ENCODE data around the gene HHIPL1.
A peak's percentile ranks its signal among the peaks of the same experiment; 100 is the strongest.

HHIPL1 gene

DNA sequence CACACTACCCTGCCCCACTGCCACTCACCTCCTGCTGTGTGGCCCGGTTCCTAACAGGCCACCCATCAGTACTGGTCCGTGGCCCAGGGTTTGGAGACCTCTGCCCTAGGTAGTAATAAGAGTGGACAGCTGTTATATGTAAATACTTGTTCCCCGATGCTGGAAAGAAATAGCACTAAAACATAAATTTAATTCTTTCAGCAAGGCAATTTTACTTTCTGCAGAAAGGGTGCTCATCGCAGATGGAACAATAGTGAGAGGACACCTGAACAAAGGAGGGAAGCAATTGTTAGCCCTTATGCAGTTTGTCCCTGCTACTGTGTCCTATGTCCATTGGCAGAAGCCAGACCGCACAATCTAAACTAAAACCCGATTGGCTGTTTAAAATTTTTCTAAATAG, 33.3 kb downstream of the HHIPL1 start:
- no peak for DNase-seq (ENCODE audit: insufficient read length, low spot score)
- FAIRE-seq, result no peak
- TF ChIP-seq POLR2A (IDR thresholded peaks at IDR 0.05; ENCODE audit: low read depth, low read length) (no peak), POU2F2 (IDR thresholded peaks at IDR 0.05; ENCODE audit: low read depth, low read length) (no peak), SPI1 (IDR thresholded peaks at IDR 0.05; ENCODE audit: low read depth, low read length) (no peak), POLR2AphosphoS5 (IDR thresholded peaks at IDR 0.05; ENCODE audit: low read depth, low read length) (no peak), TAF1 (IDR thresholded peaks at IDR 0.05; ENCODE audit: low read depth, low read length) (no peak), PAX5 (IDR thresholded peaks at IDR 0.05; ENCODE audit: insufficient read depth, low read length, severe bottlenecking) (no peak)

DNA sequence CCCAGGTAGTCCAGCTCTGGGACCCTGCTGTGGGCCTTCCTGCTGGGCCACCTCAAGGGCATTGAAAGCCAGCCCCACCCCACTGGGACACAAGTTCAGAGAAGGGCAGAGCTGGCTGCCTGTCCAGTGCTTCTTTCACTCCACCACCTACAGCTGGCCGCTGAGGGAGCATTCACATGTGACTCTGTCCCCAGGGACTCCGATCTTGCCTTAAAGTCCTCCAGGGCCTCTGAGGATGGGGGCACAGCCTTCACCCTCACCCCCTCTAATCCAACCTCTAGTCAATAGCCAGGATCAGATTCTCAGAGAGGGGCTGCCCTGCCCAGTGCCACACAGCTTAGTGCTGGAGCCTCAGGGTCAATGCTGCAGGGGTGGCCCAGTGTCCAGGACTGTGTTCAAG, 34.2 kb downstream of the HHIPL1 start:
- no peak for TF ChIP-seq POLR2A (IDR thresholded peaks at IDR 0.05; ENCODE audit: low read depth, low read length)
- FAIRE-seq, result no peak
- no peak for DNase-seq (ENCODE audit: insufficient read length, low spot score)

DNA sequence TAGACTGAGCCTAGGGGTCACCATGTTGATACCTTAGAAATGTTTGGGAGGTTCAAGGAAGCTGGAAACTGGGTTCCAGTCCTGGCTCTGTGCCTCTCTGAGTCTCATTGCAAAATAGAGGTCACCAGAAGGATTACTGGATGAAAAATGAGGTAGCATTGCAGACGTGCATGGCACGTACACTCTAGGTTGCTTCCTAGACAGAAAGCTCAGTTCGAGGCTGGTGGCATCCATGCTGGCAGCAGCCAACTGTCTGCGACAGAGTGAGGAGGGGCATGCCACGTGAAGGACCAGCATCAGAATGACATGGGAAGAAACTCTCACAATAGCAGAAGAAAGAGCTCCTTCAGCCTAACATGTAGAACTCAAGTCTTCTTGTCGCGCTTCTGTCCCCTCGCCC, 34.6 kb downstream of the HHIPL1 start:
- DNase-seq (ENCODE audit: insufficient read length, low spot score) (no peak), FAIRE-seq (no peak)
- no peak for TF ChIP-seq POLR2AphosphoS5 (IDR thresholded peaks at IDR 0.05; ENCODE audit: low read depth, low read length)
- no peak for TF ChIP-seq POLR2A (IDR thresholded peaks at IDR 0.05; ENCODE audit: low read depth, low read length)
- TF ChIP-seq POU2F2 (IDR thresholded peaks at IDR 0.05; ENCODE audit: low read depth, low read length), result no peak
- no peak for TF ChIP-seq TAF1 (IDR thresholded peaks at IDR 0.05; ENCODE audit: low read depth, low read length)
- TF ChIP-seq SPI1 (IDR thresholded peaks at IDR 0.05; ENCODE audit: low read depth, low read length), result no peak
- no peak for TF ChIP-seq PAX5 (IDR thresholded peaks at IDR 0.05; ENCODE audit: insufficient read depth, low read length, severe bottlenecking)

DNA sequence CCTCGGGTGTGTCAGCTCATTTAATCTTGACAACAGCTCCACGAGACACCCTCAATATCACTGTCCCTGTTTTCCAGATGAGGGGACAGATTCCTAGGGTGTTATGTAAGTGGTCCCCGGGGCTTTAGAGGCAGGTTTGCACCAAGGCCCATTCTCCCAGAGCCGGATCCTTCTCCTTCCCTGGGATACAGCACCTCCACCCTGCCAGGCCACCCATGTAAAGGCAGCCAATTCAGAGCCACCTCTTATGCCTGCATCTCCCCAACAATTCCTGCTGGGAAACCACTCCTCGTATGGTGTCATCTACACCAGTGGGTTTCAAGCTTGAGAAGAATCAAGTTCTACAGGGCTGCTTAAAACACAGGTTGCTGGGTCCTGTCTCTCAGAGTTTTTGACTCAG, 35.1 kb downstream of the HHIPL1 start:
- TF ChIP-seq PAX5 (IDR thresholded peaks at IDR 0.05; ENCODE audit: insufficient read depth, low read length, severe bottlenecking) (no peak), SPI1 (IDR thresholded peaks at IDR 0.05; ENCODE audit: low read depth, low read length) (no peak), POLR2AphosphoS5 (IDR thresholded peaks at IDR 0.05; ENCODE audit: low read depth, low read length) (no peak), POLR2A (IDR thresholded peaks at IDR 0.05; ENCODE audit: low read depth, low read length) (no peak), POU2F2 (IDR thresholded peaks at IDR 0.05; ENCODE audit: low read depth, low read length) (no peak), TAF1 (IDR thresholded peaks at IDR 0.05; ENCODE audit: low read depth, low read length) (no peak)
- DNase-seq (ENCODE audit: insufficient read length, low spot score) (no peak), FAIRE-seq (no peak)

DNA sequence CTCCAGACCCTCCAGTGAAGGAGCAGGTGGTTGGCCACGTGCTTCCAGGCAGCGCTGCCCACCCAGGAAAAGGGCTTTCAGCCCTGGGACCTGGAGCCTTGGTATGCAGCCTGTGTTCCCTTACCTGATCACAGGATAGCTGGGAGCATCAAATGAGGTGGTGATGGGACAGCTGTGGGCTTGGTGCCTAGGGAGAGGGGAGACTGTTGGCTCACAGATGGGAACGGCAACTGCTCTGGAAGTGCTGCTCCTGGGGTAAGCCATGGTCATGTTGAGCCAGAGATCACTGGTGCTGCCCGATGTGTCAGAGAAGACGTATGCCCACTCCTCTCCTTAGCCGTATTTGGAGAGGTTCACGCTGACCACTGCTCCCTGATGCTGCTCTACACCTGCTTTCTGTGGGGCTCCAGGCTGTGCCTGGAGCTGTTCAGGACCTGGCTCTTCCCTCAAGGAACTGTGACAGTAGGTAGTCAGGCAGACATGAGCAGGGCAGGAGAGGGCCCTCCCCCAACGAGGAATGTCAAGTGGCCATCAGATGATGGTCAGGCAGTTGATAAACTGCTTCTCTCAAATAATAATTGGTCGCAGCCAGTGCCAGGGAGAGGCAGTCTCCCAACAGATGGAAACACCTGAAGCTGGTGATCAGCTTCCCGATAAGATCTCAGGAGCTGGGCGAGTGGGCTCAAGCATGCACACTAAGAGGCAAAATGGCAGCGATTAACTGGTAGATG, 36.3 kb downstream of the HHIPL1 start:
- DNase-seq (ENCODE audit: insufficient read length, low spot score) (no peak), FAIRE-seq (no peak)
- TF ChIP-seq TAF1 (IDR thresholded peaks at IDR 0.05; ENCODE audit: low read depth, low read length) (no peak), POU2F2 (IDR thresholded peaks at IDR 0.05; ENCODE audit: low read depth, low read length) (no peak), POLR2A (IDR thresholded peaks at IDR 0.05; ENCODE audit: low read depth, low read length) (no peak), PAX5 (IDR thresholded peaks at IDR 0.05; ENCODE audit: insufficient read depth, low read length, severe bottlenecking) (no peak), POLR2AphosphoS5 (IDR thresholded peaks at IDR 0.05; ENCODE audit: low read depth, low read length) (no peak), SPI1 (IDR thresholded peaks at IDR 0.05; ENCODE audit: low read depth, low read length) (no peak)

DNA sequence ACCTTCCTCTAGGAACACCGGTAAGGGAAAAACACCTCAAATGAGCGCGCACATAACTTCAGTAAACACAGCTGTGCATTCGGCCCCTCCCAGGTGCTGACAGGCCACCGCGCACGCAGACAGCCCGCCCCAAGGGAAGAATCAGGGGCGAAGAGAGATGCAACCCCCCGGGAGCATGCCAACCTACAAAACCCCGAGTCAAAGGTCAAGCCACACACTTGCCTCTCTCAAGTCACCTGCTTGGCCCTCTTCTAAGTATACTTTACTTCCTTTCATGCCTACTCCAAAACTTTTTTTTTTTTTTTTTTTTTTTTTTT, 36.9 kb downstream of the HHIPL1 start:
- TF ChIP-seq POLR2AphosphoS5 (IDR thresholded peaks at IDR 0.05; ENCODE audit: low read depth, low read length), result no peak
- TF ChIP-seq POLR2A (IDR thresholded peaks at IDR 0.05; ENCODE audit: low read depth, low read length), result no peak
- no peak for TF ChIP-seq TAF1 (IDR thresholded peaks at IDR 0.05; ENCODE audit: low read depth, low read length)
- no peak for TF ChIP-seq PAX5 (IDR thresholded peaks at IDR 0.05; ENCODE audit: insufficient read depth, low read length, severe bottlenecking)
- no peak for TF ChIP-seq SPI1 (IDR thresholded peaks at IDR 0.05; ENCODE audit: low read depth, low read length)
- TF ChIP-seq POU2F2 (IDR thresholded peaks at IDR 0.05; ENCODE audit: low read depth, low read length), result no peak
- FAIRE-seq (no peak), DNase-seq (ENCODE audit: insufficient read length, low spot score) (no peak)

DNA sequence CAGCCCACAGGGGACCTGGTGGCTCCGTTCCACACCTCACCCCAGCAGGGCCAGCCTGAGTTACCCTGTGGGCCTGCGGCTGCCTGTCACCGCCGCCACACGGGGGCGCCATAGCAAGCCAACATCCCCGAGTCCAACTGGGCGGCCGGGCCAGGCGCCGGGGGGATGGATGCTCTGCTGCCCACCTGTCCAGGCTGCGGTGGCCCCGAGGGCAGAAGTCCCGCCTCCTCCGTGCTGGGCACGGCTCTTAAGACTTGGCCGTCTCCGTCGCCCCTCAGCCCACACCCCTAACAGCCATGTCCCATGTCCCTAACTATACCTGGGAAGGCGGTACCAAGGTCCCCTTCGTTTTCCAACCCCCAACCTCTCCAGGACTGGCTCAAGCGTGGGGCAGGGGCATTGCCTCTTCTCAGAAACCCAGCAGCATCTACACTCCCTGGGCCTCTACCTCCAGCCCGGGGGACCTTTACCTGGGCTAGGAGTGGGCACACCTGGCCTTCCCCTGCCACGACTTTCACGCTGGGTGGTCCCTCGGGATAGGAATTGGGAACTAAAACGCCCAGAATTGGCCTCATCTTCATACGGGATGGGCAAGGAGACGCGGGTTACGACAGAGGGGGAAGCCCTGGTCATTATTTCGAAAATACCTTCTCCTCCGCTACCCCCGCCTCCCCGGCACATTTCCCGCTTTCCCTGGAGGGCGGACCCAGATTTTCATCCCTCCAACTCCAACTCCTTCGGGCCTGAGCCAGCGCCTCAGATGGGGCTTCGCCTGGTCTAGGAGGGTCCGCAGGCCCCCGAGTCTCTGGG, 38.1 kb downstream of the HHIPL1 start:
- TF ChIP-seq POU2F2 (IDR thresholded peaks at IDR 0.05; ENCODE audit: low read depth, low read length), result no peak
- TF ChIP-seq POLR2A (IDR thresholded peaks at IDR 0.05; ENCODE audit: low read depth, low read length), result no peak
- TF ChIP-seq PAX5 (IDR thresholded peaks at IDR 0.05; ENCODE audit: insufficient read depth, low read length, severe bottlenecking), result no peak
- TF ChIP-seq TAF1 (IDR thresholded peaks at IDR 0.05; ENCODE audit: low read depth, low read length), result no peak
- no peak for TF ChIP-seq SPI1 (IDR thresholded peaks at IDR 0.05; ENCODE audit: low read depth, low read length)
- TF ChIP-seq POLR2AphosphoS5 (IDR thresholded peaks at IDR 0.05; ENCODE audit: low read depth, low read length), result no peak
- DNase-seq (ENCODE audit: insufficient read length, low spot score) (peak; percentile 80), FAIRE-seq (peak; percentile 94)

DNA sequence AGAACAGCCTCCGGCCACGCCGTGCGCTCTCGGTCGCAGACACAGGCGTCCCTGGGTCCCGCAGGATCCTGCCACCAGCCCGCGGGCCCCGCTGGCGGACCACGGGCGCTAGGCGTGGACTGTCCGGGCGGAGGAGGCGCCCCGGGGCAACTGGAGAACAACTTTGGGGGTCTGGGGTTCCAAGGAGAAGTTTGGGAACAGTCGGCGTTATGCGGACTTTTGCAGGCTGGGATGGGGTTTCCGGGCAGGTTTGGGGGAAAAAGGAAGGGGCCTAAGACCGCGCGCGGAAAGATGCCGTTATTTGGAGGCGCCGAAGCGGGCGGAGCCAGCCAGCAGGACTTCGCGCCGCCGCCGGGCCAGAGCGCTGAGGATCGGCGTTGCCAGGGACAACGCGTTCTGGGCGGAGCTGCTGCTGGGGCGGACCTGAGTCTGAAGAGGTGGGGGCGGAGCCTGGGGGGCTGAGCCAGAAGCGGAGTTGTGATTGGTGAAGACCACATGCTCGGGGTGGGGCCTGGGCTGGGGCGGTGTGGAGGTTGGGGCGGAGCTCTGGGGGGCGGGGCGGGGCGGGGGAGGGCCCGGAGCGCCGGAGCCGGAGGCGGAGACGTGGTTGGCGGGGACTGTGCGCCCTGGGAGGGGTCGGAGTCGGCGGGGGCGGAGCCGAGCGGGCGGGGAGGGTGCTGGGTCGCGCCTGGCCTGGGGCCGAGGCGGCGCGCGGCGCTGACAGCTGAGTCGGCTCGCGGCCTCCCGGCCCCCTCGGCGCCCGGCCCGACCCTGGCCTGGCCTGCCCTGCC, 38.9 kb downstream of the HHIPL1 start, which contains the start of gene CYP46A1:
CYP46A1 (plus strand) TSS at position 680 of the 791 bp plus-strand sequence. CDS start 120 bp downstream, outside the sequence.
- TF ChIP-seq POLR2AphosphoS5 (IDR thresholded peaks at IDR 0.05; ENCODE audit: low read depth, low read length) (peak; percentile 45; the same call in 1 of the 2 replicates), TAF1 (IDR thresholded peaks at IDR 0.05; ENCODE audit: low read depth, low read length) (peak; percentile 52; the same call in 1 of the 2 replicates), POLR2A (IDR thresholded peaks at IDR 0.05; ENCODE audit: low read depth, low read length) (0 out of 2 replicates have a peak, but pooled peaks have one; percentile 26), POU2F2 (IDR thresholded peaks at IDR 0.05; ENCODE audit: low read depth, low read length) (no peak), SPI1 (IDR thresholded peaks at IDR 0.05; ENCODE audit: low read depth, low read length) (0 out of 2 replicates have a peak, but pooled peaks have one; percentile 35)
- FAIRE-seq (peak; percentile 98), DNase-seq (ENCODE audit: insufficient read length, low spot score) (peak; percentile 99)

DNA sequence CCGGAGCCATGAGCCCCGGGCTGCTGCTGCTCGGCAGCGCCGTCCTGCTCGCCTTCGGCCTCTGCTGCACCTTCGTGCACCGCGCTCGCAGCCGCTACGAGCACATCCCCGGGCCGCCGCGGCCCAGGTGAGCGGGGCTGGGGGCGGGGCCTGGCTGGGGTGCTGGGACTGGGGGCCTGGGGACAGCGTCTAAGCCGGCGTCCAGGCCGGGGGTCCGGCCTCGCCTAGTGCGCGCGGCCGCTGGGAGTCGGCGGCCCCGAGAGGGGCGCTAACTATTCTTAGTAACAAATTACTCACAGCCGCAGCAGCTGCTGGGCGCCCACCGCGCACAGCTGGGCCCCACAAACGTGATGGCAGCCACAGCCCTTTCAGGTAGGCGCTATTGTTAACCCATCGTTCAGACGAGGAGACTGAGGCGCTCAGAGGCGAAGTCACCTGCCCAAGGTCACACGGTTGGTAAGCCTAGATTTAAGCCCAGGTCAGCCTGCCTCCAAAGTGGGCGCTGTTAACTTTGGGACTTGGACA, 39.5 kb downstream of the HHIPL1 start:
- no peak for TF ChIP-seq TAF1 (IDR thresholded peaks at IDR 0.05; ENCODE audit: low read depth, low read length)
- no peak for TF ChIP-seq PAX5 (IDR thresholded peaks at IDR 0.05; ENCODE audit: insufficient read depth, low read length, severe bottlenecking)
- TF ChIP-seq POLR2A (IDR thresholded peaks at IDR 0.05; ENCODE audit: low read depth, low read length), result no peak
- no peak for TF ChIP-seq POLR2AphosphoS5 (IDR thresholded peaks at IDR 0.05; ENCODE audit: low read depth, low read length)
- TF ChIP-seq POU2F2 (IDR thresholded peaks at IDR 0.05; ENCODE audit: low read depth, low read length), result no peak
- TF ChIP-seq SPI1 (IDR thresholded peaks at IDR 0.05; ENCODE audit: low read depth, low read length), result no peak
- FAIRE-seq (peak; percentile 66), DNase-seq (ENCODE audit: insufficient read length, low spot score) (no peak)

Data from GM12891 (cell line).